ENCODE results near the gene KANSL1L. TPM values are rescaled to one million over a fixed set of nuclear protein-coding genes. Genes with fewer than 3 reads are reported as not detected.
A peak's percentile ranks its signal among the peaks of the same experiment; 100 is the strongest.
"Not testable (repeated sequence)": the region's sequence is repeated elsewhere in the genome, so short reads cannot be mapped to it uniquely, and the experiment has no call there.

KANSL1L gene
- total and polyA plus RNA-seq, 2 experiments from 2014 or later: 12.4 to 23.6 TPM

DNA sequence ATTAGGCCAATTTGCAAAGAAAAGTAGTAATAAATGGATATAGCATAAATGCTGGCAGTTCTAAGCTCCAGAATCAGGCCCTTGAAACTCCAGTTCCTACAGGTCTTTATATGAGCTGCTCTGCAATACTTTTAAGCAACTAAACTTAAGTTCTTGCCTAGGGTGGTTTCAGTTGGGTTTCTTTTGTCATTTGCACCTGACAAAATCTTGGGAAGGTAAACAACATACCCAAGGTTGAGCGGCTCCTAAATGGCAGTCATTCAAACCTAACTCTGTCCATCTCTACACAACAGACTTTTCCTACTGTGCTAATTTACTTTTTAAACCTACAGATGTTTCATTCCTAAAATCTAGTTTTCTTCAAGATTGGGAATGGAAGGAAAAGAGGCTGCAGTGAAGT, 9.3 kb upstream of the KANSL1L start:
- H3K36me3 ChIP-seq: no peaks in the 10 kb centered on the region
- H3K27me3 ChIP-seq: no peaks in the 10 kb centered on the region
- DNase-seq (ENCODE audit: low read depth in 1 of 2, low spot score in 1 of 2): no peak
- no peak overlapping the region for H3K27ac ChIP-seq
- TF ChIP-seq, protein P1, sequence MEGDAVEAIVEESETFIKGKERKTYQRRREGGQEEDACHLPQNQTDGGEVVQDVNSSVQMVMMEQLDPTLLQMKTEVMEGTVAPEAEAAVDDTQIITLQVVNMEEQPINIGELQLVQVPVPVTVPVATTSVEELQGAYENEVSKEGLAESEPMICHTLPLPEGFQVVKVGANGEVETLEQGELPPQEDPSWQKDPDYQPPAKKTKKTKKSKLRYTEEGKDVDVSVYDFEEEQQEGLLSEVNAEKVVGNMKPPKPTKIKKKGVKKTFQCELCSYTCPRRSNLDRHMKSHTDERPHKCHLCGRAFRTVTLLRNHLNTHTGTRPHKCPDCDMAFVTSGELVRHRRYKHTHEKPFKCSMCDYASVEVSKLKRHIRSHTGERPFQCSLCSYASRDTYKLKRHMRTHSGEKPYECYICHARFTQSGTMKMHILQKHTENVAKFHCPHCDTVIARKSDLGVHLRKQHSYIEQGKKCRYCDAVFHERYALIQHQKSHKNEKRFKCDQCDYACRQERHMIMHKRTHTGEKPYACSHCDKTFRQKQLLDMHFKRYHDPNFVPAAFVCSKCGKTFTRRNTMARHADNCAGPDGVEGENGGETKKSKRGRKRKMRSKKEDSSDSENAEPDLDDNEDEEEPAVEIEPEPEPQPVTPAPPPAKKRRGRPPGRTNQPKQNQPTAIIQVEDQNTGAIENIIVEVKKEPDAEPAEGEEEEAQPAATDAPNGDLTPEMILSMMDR (IDR thresholded peaks at IDR 0.05; ENCODE audit: low read depth, low read length): no peak
- no peaks in the 10 kb centered on the region for H3K9me3 ChIP-seq (ENCODE audit: low read depth)
- H3K4me3 ChIP-seq: no peak overlapping the region
- H3K4me1 ChIP-seq (ENCODE audit: low read depth): peaks cover 8% of the 10 kb centered on the region

DNA sequence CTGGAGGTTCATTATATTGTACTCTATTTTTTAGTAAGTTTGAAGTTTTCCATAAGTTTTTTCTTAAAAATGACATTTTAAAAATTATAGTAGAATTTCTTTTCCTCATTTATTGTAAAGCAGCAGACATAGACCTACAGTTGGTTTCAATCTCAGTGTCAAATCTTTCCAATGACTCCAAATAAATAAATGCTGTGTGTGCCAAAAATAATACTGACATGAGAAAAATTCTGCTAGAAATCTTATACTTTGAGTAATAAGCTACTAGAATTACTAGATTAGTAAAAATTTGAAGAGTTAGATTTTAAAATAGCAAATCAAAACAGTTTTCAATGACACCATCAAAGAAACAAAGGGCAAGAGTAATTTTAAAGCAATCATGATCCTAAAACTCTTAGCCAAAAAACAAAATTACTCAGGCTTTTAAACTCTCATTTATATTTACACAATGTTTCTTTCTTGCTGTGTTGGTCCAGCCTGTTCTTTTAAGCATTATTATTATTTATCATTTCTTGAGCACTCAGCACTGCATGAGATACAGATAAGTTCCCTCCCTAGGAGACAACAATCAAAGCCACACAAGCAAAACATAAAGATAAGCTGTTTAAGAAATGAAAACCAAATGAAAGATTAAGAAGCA, 8.3 kb upstream of the KANSL1L start:
- no peaks in the 10 kb centered on the region for H3K27me3 ChIP-seq

DNA sequence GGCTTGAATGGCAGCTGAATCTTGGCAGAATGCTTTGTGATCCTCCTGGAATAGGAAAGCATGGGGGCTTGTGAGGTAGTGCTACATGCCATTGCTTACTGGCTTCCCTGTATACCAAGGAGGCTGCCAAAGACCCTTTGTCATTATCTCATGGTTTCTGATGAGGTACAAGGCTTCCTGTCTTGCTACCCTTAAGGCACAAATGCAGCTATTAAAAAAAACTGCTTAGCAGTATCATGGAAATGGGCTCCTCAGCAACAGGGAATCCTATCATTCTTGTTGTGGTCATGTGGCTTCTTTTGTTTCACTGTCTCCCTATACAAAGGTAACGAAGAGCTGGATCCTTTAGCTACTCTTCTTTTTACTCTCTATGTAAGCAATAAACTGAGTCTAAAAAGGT, 6.6 kb upstream of the KANSL1L start:
- TF ChIP-seq, protein P1 (IDR thresholded peaks at IDR 0.05; ENCODE audit: low read depth, low read length): no peak
- H3K36me3 ChIP-seq: no peaks in the 10 kb centered on the region
- DNase-seq (ENCODE audit: low read depth in 1 of 2, low spot score in 1 of 2): no peak
- H3K27ac ChIP-seq: no peak overlapping the region
- H3K9me3 ChIP-seq (ENCODE audit: low read depth): no peaks in the 10 kb centered on the region
- H3K27me3 ChIP-seq: no peaks in the 10 kb centered on the region
- no peak overlapping the region for H3K4me3 ChIP-seq
- H3K4me1 ChIP-seq (ENCODE audit: low read depth): peaks cover 8% of the 10 kb centered on the region

More for the DNA sequence above, 8.3 kb upstream of the KANSL1L start:
- peaks cover 8% of the 10 kb centered on the region for H3K4me1 ChIP-seq (ENCODE audit: low read depth)
- H3K9me3 ChIP-seq (ENCODE audit: low read depth): no peaks in the 10 kb centered on the region
- no peaks in the 10 kb centered on the region for H3K36me3 ChIP-seq
- no peak overlapping the region for H3K27ac ChIP-seq
- no peak overlapping the region for H3K4me3 ChIP-seq
- TF ChIP-seq, protein P1 (IDR thresholded peaks at IDR 0.05; ENCODE audit: low read depth, low read length): no peak
- DNase-seq (ENCODE audit: low read depth in 1 of 2, low spot score in 1 of 2): no peak

DNA sequence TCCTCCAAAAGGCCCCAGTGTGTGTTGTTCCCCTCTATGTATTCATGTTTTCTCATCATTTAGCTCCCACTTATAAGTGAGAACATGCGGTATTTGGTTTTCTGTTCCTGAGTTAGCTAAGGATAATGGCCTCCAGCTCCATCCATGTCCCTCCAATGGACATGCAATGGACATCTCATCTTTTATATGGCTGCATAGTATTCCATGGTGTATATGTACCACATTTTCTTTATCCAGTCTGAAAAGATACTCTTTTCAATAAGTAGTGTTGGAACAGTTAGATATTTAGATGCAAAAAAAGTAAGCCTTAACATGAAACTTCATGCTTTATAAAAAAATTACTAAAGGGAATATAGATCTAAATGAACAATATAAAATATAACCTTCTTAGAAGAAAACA, 5.9 kb upstream of the KANSL1L start:
- not testable (repeated sequence) for H3K4me1 ChIP-seq (ENCODE audit: low read depth); H3K27me3 ChIP-seq; H3K27ac ChIP-seq; H3K4me3 ChIP-seq; H3K36me3 ChIP-seq; H3K9me3 ChIP-seq (ENCODE audit: low read depth); DNase-seq (ENCODE audit: low read depth in 1 of 2, low spot score in 1 of 2)

DNA sequence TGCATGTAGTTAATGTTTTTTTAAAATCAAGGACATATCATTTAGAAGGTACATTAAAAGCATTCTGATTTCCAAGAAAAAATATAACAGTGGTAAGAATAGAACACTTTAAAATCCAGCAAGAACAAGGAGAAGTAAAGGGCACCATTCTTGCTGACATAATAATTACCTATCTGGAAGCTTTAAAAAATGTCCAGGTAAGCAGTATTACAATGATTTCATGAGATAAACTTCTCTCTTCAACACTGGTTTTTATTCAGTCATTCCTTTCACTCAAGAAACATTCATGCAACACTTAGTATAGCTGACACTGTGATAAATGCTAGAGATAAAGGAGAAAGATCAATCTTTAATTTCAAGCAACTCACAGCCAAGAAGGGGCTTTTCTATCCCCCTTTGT, 2.9 kb upstream of the KANSL1L start:
- Histone ChIP-seq H3K4me1 (ENCODE audit: low read depth) (peaks cover 6% of the 10 kb centered on the region), H3K27ac (no peak overlapping the region), H3K4me3 (no peak overlapping the region), H3K9me3 (ENCODE audit: low read depth) (no peaks in the 10 kb centered on the region), H3K36me3 (no peaks in the 10 kb centered on the region), H3K27me3 (no peaks in the 10 kb centered on the region)
- TF ChIP-seq, protein P1 (IDR thresholded peaks at IDR 0.05; ENCODE audit: low read depth, low read length): no peak
- DNase-seq (ENCODE audit: low read depth in 1 of 2, low spot score in 1 of 2): no peak

DNA sequence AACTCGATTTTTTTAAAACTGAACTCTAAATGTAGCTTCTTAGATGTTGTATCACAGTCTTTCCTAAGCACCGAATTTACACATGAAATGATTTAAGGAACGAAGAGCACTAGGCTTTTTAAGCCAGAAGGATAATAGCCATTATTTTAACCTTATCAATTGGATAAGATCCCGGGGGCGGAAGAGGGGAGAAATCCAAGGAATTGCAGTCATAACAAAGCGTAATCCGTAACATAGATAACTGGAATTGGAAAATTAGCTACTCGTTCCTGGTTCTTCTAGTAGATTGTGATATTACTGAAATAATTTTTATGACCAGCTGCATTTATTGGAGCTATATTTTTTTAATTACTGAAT, 988 bp upstream of the KANSL1L start:
- Histone ChIP-seq H3K4me1 (ENCODE audit: low read depth) (peaks cover 12% of the 10 kb centered on the region), H3K27ac (peak overlapping the region; percentile 97), H3K4me3 (peak overlapping the region; percentile 74), H3K9me3 (ENCODE audit: low read depth) (no peaks in the 10 kb centered on the region), H3K27me3 (no peaks in the 10 kb centered on the region), H3K36me3 (no peaks in the 10 kb centered on the region)
- TF ChIP-seq, protein P1 (IDR thresholded peaks at IDR 0.05; ENCODE audit: low read depth, low read length): no peak
- DNase-seq (ENCODE audit: low read depth in 1 of 2, low spot score in 1 of 2): peak in 1 of 2 donors; percentile 8

Data from cardiac muscle cell (in vitro differentiated cells and primary cell).